ENCODE measurements around the gene HS3ST4.

DNA sequence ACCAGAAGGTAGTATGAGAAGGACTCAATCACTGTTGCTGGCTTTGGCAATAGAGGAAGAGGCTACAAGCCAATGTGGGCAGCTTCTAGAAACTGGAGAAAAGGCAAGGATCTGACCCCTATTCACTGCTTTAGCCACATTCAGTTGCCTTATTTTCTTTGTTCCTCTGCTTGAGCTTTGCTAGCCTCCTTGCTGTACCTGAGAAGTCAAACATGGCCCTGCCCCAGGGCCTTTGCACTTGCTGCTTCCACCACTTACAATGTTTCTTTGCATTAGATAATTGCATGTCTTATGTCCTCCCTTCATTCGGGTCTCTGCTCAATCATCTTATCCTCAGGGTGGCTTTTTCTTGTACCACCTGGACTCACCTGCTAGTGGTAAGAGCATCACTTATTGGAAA lies 15.8 kb downstream of the HS3ST4 start:
- TF ChIP-seq, protein P1, sequence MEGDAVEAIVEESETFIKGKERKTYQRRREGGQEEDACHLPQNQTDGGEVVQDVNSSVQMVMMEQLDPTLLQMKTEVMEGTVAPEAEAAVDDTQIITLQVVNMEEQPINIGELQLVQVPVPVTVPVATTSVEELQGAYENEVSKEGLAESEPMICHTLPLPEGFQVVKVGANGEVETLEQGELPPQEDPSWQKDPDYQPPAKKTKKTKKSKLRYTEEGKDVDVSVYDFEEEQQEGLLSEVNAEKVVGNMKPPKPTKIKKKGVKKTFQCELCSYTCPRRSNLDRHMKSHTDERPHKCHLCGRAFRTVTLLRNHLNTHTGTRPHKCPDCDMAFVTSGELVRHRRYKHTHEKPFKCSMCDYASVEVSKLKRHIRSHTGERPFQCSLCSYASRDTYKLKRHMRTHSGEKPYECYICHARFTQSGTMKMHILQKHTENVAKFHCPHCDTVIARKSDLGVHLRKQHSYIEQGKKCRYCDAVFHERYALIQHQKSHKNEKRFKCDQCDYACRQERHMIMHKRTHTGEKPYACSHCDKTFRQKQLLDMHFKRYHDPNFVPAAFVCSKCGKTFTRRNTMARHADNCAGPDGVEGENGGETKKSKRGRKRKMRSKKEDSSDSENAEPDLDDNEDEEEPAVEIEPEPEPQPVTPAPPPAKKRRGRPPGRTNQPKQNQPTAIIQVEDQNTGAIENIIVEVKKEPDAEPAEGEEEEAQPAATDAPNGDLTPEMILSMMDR (IDR thresholded peaks at IDR 0.05), result no peak
- TF ChIP-seq POLR2A (IDR thresholded peaks at IDR 0.05) (no peak), POLR2AphosphoS5 (IDR thresholded peaks at IDR 0.05; ENCODE audit: insufficient read depth in 1 of 2, low read depth in 1 of 2) (no peak)

Measured in vagina (tissue), 2 donors.